ENCODE results near the gene SPSB1. TPM values are rescaled to one million over a fixed set of nuclear protein-coding genes. Genes with fewer than 3 reads are reported as not detected.

Gene SPSB1
- total and polyA plus RNA-seq, 2 experiments from 2014 or later: 13.5 to 22.7 TPM

- no peaks in the 10 kb centered on the region for H3K9me3 ChIP-seq (ENCODE audit: low read depth)
- H3K4me1 ChIP-seq (ENCODE audit: insufficient read depth): 0 out of 2 replicates have a peak, but pooled peaks cover 3% of the 10 kb centered on the region
- in situ Hi-C loops (cut with MboI): loop anchor here (10.0 kb wide), 2 partner anchors 187 to 227 kb away; no protein-coding TSS in a partner anchor
- DNase-seq: no peak
- H3K27ac ChIP-seq: no peak overlapping the region
- no peaks in the 10 kb centered on the region for H3K9me2 ChIP-seq (ENCODE audit: insufficient read depth)
- 86 to 92% methylated on average over 7 of the region's 7 CpGs for WGBS, 2 experiments (ENCODE audit: low coverage in 1 of 2, low lambda C conversion rate in 2 of 2, missing lambda C conversion rate in 2 of 2)
- H3F3A ChIP-seq (ENCODE audit: insufficient read depth): no peaks in the 10 kb centered on the region
- no peaks in the 10 kb centered on the region for H3K36me3 ChIP-seq (ENCODE audit: low read depth)
- no peak overlapping the region for H3K4me3 ChIP-seq
- H2AFZ ChIP-seq: no peak overlapping the region
- no peak overlapping the region for H3K9ac ChIP-seq
- H4K20me1 ChIP-seq (ENCODE audit: insufficient read depth): no peaks in the 10 kb centered on the region
- H3K4me2 ChIP-seq (ENCODE audit: unreplicated experiment): no peak overlapping the region
- no peaks in the 10 kb centered on the region for H3K79me2 ChIP-seq (ENCODE audit: insufficient read depth)
- TF ChIP-seq EZH2 (IDR thresholded peaks at IDR 0.05; ENCODE audit: insufficient read depth, poor library complexity, severe bottlenecking) (no peak), EZH2phosphoT487 (IDR thresholded peaks at IDR 0.05; ENCODE audit: insufficient read depth, low read depth) (no peak)
- H3K27me3 ChIP-seq (replicated peaks; ENCODE audit: insufficient read depth): no peaks in the 10 kb centered on the region
Measured at GRCh38 chr1:9267827-9268581, 24.7 kb upstream of the SPSB1 start.

GRCh38 chr1:9269078-9269501 is 23.6 kb upstream of the SPSB1 start:
- Histone ChIP-seq H3K4me2 (ENCODE audit: unreplicated experiment) (no peak overlapping the region), H3K9me3 (ENCODE audit: low read depth) (no peaks in the 10 kb centered on the region), H3K9me2 (ENCODE audit: insufficient read depth) (no peaks in the 10 kb centered on the region), H3K9ac (no peak overlapping the region), H3K79me2 (ENCODE audit: insufficient read depth) (no peaks in the 10 kb centered on the region), H3F3A (ENCODE audit: insufficient read depth) (no peaks in the 10 kb centered on the region), H3K4me3 (no peak overlapping the region), H4K20me1 (ENCODE audit: insufficient read depth) (no peaks in the 10 kb centered on the region), H2AFZ (no peak overlapping the region), H3K27me3 (replicated peaks; ENCODE audit: insufficient read depth) (no peaks in the 10 kb centered on the region), H3K27ac (no peak overlapping the region), H3K36me3 (ENCODE audit: low read depth) (no peaks in the 10 kb centered on the region), H3K4me1 (ENCODE audit: insufficient read depth) (0 out of 2 replicates have a peak, but pooled peaks cover 3% of the 10 kb centered on the region)
- WGBS, 2 experiments (ENCODE audit: low coverage in 1 of 2, low lambda C conversion rate in 2 of 2, missing lambda C conversion rate in 2 of 2): 89 to 92% methylated on average over 17 of the region's 17 CpGs
- in situ Hi-C loops (cut with MboI): loop anchor here (10.0 kb wide), 2 partner anchors 186 to 226 kb away; no protein-coding TSS in a partner anchor
- DNase-seq: no peak
- TF ChIP-seq EZH2 (IDR thresholded peaks at IDR 0.05; ENCODE audit: insufficient read depth, poor library complexity, severe bottlenecking): no peak
- no peak for TF ChIP-seq EZH2phosphoT487 (IDR thresholded peaks at IDR 0.05; ENCODE audit: insufficient read depth, low read depth)

GRCh38 chr1:9269721-9270120 is 23.0 kb upstream of the SPSB1 start:
- H3F3A ChIP-seq (ENCODE audit: insufficient read depth): no peaks in the 10 kb centered on the region
- H3K27me3 ChIP-seq (replicated peaks; ENCODE audit: insufficient read depth): no peaks in the 10 kb centered on the region
- H3K36me3 ChIP-seq (ENCODE audit: low read depth): no peaks in the 10 kb centered on the region
- no peak for TF ChIP-seq EZH2 (IDR thresholded peaks at IDR 0.05; ENCODE audit: insufficient read depth, poor library complexity, severe bottlenecking)
- no peak for TF ChIP-seq EZH2phosphoT487 (IDR thresholded peaks at IDR 0.05; ENCODE audit: insufficient read depth, low read depth)
- no peak overlapping the region for H2AFZ ChIP-seq
- H3K9me2 ChIP-seq (ENCODE audit: insufficient read depth): no peaks in the 10 kb centered on the region
- H3K4me3 ChIP-seq: no peak overlapping the region
- H3K79me2 ChIP-seq (ENCODE audit: insufficient read depth): no peaks in the 10 kb centered on the region
- H3K4me2 ChIP-seq (ENCODE audit: unreplicated experiment): no peak overlapping the region
- no peak overlapping the region for H3K9ac ChIP-seq
- H4K20me1 ChIP-seq (ENCODE audit: insufficient read depth): no peaks in the 10 kb centered on the region
- H3K27ac ChIP-seq: no peak overlapping the region
- no peak for DNase-seq
- WGBS, 2 experiments (ENCODE audit: low coverage in 1 of 2, low lambda C conversion rate in 2 of 2, missing lambda C conversion rate in 2 of 2): 81 to 84% methylated on average over 12 of the region's 12 CpGs
- H3K4me1 ChIP-seq (ENCODE audit: insufficient read depth): 0 out of 2 replicates have a peak, but pooled peaks cover 3% of the 10 kb centered on the region
- in situ Hi-C loops (cut with MboI): loop anchor here (10.0 kb wide), 2 partner anchors 185 to 225 kb away; no protein-coding TSS in a partner anchor
- no peaks in the 10 kb centered on the region for H3K9me3 ChIP-seq (ENCODE audit: low read depth)

GRCh38 chr1:9270290-9270883 is 22.3 kb upstream of the SPSB1 start:
- in situ Hi-C loops (cut with MboI): no loop called here
- TF ChIP-seq EZH2 (IDR thresholded peaks at IDR 0.05; ENCODE audit: insufficient read depth, poor library complexity, severe bottlenecking) (no peak), EZH2phosphoT487 (IDR thresholded peaks at IDR 0.05; ENCODE audit: insufficient read depth, low read depth) (no peak)
- H3K9me3 ChIP-seq (ENCODE audit: low read depth): no peaks in the 10 kb centered on the region
- H3K9me2 ChIP-seq (ENCODE audit: insufficient read depth): no peaks in the 10 kb centered on the region
- 43 to 50% methylated on average over 15 of the region's 15 CpGs for WGBS, 2 experiments (ENCODE audit: low coverage in 1 of 2, low lambda C conversion rate in 2 of 2, missing lambda C conversion rate in 2 of 2)
- H3K4me3 ChIP-seq: no peak overlapping the region
- H4K20me1 ChIP-seq (ENCODE audit: insufficient read depth): no peaks in the 10 kb centered on the region
- H3K9ac ChIP-seq: 0 out of 2 replicates have a peak overlapping the region, but pooled peaks have one; percentile 2
- no peak overlapping the region for H3K4me2 ChIP-seq (ENCODE audit: unreplicated experiment)
- peak; percentile 60 for DNase-seq
- no peaks in the 10 kb centered on the region for H3K27me3 ChIP-seq (replicated peaks; ENCODE audit: insufficient read depth)
- H2AFZ ChIP-seq: no peak overlapping the region
- H3F3A ChIP-seq (ENCODE audit: insufficient read depth): no peaks in the 10 kb centered on the region
- H3K27ac ChIP-seq: no peak overlapping the region
- H3K4me1 ChIP-seq (ENCODE audit: insufficient read depth): peaks cover 9% of the 10 kb centered on the region
- no peaks in the 10 kb centered on the region for H3K79me2 ChIP-seq (ENCODE audit: insufficient read depth)
- H3K36me3 ChIP-seq (ENCODE audit: low read depth): no peaks in the 10 kb centered on the region
